CD4-positive, alpha-beta T cell treated with Interleukin-6 for 4 hours (primary cell): ENCODE data around the gene ACSM3.

Experiments
- DNase-seq: peaks from one replicate; pipeline ENCODE4 v3.0.0-alpha.2; 2020; ENCODE audit warnings: mixed read lengths

The ACSM3 gene

DNA sequence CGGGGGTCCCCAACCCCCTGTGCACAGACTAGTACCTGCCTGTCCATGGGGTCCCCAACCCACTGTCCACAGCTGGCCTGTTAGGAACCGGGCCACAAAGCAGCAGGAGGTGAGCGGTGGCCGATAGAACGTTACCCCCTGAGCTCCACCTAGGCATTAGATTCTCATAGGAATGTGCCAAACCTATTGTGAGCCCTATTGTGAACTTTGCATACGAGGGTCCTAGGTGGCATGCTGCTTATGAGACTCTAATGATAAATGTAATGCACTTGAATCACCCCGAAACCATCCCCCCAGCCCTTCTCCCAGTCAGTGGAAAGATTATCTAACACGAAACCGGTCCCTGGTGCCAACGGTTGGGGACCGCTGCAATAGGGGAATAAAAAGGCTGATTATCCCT, 44.0 kb downstream of the ACSM3 start:
- DNase-seq = no peak

DNA sequence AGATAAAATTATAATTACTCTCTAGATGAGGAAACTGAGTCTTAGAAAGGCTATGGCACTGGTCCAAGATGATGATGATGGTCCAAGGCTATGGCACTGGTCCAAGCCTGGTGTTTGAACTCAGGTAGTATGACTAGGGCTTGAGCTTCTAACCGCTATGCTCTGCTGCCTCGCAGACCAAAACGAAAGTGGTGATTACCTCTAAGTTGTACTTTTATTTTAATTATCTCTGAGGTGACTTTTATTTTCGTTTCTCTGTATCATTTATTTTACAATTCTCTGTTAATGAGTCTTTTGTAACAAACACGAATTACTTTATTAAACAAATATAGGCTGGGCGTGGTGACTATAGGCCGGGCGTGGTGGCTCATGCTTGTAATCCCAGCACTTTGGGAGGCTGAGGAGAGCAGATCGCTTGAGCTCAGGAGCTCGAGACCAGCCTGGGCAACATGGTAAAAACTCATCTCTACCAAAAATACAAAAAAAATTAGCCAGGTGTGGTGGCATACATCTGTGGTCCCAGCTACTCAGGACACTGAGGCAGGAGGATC, 48.1 kb downstream of the ACSM3 start:
- DNase-seq = no peak

DNA sequence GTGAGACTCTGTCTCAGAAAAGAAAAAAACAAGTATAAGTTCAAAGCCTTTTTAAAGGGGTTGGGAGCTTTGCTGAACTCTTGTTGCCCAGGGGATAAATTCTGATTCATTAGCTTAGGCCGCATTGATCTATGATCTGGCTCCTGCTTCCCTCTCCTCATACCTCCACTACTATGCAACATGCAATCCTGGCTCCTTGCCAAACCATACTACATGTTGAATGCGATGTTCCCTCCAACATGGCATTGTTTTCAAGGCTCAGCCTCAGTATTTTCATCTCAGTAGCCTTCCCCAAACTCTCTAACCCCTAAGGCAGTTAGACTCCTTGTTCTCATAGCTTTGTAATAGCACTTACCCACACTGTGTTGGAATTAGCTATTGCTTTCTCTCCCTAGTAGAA, 48.7 kb downstream of the ACSM3 start:
- DNase-seq = no peak

DNA sequence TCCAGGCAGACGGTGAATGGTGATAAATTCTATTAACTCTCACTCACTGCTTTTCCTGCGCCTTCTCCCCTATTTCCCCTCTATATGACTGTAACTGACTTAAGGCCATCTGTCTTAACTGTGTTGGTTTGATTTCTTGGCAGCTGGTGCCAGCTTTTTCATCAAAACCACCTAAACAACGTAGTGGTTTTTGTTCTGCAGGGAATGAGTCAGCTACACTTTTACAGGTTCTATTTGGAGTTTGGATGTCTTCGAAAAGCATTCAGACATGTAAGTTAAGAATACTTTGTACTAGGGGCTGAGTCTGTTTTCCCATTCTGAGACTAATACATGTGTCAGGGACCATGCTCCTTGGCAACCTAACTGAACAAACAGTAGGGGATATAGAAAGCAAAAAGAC, 51.0 kb downstream of the ACSM3 start:
- DNase-seq = no peak

DNA sequence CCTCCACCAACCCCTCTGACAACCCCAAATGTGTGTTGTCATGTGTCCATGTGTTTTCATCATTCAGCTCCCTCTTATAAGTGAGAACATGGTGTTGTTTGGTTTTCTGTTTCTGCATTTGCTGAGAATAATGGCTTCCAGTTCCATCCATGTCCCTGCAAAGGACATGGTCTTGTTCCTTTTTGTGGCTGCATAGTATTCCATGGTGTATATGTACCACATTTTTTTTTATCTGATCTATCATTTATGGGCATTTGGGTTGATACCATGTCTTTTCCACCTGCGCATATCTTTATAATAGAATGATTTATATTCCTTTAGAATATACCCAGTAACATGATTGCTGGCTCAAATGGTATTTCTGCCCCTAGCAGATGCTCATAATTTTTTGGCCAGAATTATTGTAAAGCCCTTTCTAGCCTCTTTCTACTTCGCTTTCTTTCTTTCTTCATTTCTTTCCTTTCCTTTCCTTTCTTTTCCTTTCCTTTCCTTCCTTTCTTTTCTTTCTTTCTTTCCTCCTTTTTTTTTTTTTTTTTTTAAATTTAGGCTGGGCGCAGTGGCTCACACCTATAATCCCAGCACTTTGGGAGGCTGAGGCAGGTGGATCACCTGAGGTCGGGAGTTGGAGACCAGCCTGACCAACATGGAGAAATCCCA, 55.2 kb downstream of the ACSM3 start:
- DNase-seq = no peak

DNA sequence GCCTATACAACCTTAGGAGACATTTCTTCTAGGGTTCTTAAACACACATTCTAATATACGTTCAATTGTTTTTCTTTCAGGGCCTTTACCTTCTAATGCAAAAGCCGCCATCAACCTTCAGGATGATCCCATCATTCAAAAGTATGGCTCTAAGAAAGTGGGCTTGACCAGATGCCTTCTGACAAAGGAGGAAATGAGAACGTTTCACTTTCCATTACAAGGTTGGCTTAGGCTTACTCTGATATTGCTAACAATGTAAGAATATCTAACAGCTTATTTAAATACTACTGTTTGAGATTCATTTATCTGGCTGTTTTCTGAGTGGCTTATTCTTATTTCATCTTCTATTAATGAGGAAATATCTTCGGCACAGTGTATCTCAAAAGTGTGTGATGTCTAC, 57.9 kb downstream of the ACSM3 start:
- DNase-seq = no peak

DNA sequence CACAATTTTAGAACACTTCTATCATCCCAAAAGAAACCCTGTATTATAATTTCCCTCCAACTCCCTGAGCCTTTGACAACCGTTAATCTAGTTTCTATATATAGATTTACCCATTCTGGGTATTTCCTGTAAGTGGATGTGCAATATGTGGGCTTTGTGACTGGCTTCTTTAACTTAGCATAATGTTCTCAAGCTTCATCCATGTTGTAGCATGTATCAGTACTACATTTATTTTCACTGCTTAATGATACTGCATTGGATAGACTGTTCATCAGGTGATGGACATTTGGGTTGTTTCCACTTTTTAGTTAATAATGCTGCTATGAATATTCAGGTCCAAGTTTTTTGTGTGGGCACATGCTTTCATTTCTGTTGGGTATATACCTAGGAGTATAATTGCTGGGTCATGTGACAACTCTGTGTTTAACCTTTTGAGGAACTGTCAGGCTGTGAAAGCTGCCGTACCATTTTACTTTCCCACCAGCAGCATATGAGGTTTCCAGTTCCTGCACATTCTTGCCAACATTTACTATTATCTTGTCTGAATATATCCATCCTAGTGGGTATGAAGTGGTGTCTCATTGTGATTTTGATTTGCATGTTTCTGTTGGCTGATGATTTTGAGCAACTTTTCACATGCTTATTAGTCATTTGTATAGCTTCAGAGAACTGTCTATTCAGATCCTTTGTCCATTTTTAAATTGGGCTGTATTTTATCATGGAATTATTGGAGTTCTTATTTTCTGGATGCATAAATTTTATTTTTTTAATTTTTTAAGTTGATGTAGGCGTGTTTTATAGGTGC, 58.9 kb downstream of the ACSM3 start:
- no peak for DNase-seq

DNA sequence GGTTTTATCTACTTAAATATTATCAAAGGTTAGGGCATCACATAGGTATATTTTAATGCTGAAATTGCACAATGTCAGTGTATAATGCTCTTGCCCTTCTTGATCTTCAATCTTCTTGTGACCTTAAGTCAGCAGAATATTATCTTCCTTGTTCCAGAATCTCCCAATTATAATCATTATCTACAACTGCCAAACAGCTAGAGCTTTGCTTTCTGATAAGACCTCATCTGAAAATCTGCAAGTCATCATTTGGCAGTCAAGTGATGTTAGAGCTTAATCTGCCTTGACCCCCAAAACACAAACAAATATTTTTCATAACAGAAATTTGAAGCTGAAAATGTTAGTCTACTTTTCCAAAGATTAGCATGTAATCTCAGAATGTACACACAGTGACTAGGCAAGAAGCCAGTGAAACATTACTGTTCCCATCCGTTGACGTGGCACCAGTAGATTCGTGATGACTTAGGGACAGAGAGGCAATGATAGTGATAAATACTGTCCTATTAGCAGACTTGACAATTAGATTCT, 62.3 kb downstream of the ACSM3 start:
- DNase-seq = no peak

DNA sequence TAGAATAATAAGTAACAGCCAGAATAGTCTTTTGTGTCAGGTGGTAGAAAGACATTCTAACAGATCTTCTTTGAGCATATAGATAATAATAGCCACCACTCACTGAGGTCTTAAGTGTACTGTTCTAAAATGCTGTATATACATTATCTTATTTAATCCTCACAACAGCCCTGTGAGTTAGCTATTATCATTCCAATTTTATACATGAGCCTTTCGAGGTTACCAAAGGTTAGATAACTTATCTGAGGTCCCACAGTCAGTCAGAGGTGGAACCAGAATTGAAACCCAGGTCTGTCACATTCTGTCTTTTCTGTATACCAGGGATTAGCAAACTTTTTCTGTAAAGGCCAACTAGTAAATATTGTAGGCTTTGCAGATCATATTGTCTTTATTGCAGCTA, 65.7 kb downstream of the ACSM3 start:
- no peak for DNase-seq

DNA sequence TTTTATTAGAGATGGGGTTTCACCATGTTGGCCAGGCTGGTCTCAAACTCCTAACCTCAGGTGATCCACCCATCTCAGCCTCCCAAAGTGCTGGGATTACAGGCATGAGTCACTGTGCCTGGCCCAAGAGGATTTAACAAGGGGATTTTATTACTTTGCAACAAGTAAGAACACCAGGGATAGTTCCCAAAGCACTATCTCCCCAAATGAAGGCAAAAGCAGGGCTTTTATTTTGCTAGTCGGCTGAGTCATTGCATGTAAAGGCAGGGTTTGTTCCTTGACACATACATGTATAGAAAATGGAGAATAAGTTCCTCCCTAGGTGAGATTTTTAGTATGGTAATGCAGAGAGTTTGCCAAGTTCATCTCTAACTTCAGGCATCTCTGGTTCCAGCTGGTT, 66.6 kb downstream of the ACSM3 start:
- DNase-seq = no peak

DNA sequence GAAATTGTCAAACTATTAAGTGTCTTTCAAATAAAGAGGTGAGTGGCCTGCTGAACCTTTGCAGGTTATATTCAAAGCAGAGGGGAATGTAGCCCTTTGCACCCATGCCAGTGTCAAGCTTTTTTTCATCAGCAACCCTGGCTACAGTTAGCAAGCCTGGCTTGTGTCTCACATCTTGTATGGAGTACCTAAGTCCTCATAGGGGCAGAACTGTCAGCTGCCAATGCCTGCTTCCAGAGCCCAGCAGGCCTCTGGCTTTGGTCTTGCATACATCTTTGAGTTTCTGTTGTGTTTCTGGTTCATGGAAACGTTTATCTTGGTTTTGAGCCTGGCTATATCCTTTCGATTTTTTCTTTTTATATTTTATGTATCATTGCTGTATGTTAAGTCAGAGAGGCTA, 69.3 kb downstream of the ACSM3 start:
- DNase-seq = no peak

DNA sequence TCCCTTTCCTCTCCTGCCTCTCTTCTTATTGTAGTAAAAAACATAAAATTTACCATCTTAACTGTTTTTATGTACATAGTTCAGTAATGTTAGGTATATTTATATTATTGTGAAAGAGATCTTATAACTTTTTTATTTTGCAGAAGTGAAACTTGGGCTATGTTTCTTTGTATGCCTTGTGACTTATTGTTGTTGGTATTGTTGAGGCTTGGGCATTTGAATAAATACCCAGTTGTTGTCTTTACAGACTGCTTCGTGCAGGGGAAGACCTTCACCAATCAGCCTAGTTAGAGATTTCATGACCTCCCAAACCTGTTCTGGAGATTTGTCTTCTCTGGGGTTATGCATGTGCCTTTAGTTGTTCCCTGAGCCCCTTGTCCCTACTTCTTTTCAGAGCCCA, 74.4 kb downstream of the ACSM3 start:
- no peak for DNase-seq

DNA sequence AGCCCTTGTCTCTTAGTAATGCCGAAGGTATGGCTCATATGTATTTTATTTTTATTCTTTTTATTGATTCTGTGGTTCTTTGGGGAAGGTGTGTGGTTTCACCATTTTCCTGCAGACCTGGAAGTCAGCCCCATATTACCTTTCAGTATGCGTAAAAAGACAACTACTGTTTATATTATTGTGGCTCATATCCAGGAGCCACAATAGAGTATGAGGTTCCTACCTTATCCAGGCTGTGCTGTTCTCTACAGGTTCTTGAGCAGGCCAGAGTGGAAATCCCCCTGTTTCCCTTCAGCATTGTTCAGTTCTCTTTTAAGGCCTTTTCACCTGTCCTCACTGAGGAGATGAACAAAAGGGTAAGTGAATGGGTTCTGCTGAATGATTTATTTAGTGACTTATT, 75.7 kb downstream of the ACSM3 start:
- DNase-seq = no peak

DNA sequence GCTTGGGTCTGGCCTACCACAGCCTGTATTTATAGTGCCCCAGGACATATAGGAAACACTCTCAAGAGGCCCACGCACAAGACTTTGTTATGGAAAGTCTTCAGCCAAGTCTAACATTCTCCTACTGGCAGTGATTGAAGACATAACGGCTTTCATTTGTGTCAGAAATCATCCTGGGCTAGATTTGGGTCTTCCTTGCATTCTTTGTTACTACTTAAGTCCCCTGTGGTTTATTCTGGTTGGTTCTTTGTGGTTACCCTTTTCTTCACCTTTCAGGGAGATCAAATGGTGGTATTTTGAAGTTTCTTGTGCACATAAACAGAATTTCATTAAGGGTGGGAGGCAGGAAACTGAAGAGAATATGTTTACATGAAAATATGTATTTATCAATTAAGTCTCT, 80.2 kb downstream of the ACSM3 start:
- no peak for DNase-seq

DNA sequence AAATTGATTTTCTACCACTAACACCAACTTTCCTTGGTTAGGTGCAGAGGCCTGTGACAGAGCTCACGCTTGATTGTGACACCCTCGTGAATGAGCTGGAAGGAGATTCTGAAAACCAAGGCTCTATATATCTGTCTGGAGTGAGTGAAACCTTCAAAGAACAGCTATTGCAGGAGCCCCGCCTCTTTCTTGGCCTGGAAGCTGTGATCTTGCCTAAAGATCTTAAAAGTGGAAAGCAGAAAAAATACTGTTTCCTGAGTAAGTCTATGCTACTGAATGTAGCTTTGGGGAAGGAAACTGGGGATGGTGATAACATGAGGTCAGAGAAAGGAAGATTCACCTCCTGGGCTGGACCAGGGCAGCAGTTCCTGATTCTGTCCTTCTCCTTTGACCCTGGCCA, 80.8 kb downstream of the ACSM3 start:
- peak; percentile 43 for DNase-seq

DNA sequence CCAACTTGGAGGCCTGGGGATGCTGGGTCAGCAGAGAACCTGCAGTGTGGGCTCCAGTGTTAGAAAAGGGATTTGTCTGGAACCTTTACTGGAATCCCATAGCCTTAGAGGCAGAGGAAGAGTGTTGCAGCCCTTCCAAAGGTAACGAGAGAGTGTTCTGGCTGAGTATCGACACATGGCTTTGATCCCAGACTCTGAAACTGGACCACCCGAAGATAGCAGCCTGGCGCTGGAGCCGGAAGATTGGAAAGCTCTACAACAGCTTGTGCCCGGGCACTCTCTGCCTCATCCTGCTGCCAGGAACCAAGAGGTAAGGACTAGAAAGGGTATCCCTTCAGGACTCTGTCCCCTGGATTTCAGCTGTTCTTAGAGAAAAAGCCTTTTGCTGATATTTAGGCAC, 82.2 kb downstream of the ACSM3 start:
- no peak for DNase-seq

DNA sequence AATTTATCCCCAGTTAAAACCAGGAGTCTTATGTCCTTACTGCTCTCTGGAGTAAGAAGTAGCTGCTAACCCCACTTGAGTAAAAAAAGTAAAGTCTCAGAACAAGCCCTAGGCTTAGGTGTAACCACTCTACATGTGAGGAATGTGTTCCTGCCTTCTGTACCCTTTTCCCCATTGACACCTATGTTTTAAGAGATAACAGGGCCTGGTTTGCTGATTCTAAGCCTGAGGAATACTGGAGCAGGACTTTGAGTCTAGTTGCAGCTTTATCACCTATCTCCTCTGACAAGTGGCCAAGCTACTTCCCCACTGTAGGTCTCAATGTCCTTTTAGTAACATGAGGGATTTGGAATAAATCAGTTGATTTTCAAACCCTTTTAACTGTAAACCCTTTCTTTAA, 82.7 kb downstream of the ACSM3 start:
- DNase-seq = no peak
